ENCODE data around the gene MGRN1. TPM values are rescaled to one million over a fixed set of nuclear protein-coding genes. Genes with fewer than 3 reads are reported as not detected.

The MGRN1 gene
- total and polyA plus RNA-seq, 4 donors = 29.5 to 112 (median 47.0) TPM

DNA sequence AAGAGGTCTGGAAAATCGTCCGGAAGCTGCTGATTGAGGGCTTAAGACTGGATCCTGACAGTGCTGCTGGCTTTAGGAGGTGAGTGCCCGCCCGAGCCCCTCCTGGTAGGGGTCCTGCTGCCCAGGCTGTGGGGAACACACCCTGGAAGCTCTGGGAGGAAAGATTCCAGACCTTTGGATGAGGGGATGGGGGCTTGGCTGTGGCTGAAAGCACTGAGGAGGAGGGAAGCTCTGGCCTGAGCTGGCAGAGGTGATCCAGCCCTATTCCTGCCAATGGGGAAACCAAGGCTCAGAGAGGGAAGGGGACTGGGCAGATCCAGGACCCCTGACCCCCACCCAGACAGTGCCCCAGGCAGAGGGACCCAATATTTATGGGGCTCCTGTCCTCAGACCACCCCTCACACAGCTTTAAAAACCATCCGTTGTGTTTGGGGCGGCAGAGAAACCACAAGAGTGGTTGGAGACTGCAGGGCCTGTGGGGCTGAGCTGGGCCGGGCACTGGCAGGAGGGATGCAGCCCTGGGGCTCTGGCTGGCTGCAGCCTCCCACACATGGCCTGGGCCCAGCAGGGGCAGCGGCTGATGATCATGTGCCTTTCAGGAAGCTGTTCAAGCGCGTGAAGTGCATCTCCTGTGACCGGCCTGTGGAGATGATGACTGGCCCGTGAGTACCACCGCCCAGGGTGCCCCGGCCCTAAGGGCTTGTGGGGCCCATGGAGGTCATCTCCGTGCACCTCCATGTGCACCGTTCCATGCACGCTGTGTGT, 32.7 kb upstream of the MGRN1 start:
- H3K36me3 ChIP-seq (ENCODE audit: control insufficient read depth in 4 of 4, insufficient read depth in 4 of 4, low read length in 4 of 4) = no peaks in the 10 kb centered on the region
- H3K9me3 ChIP-seq (ENCODE audit: control insufficient read depth in 4 of 4, insufficient read depth in 3 of 4, low read length in 3 of 4) = peaks cover 0 to 3% (median 0%) of the 10 kb centered on the region in 4 donors
- 86 to 91% methylated on average over 16 to 17 of the region's 17 CpGs for WGBS, 2 donors
- no peak overlapping the region for H3K9ac ChIP-seq (ENCODE audit: insufficient read depth in 1 of 2, low read length in 2 of 2)
- H3K27me3 ChIP-seq (ENCODE audit: control insufficient read depth in 3 of 3, insufficient read depth in 3 of 3, low read length in 2 of 3) = no peaks in the 10 kb centered on the region
- DNase-seq (no peak), ATAC-seq (ENCODE audit: insufficient read depth, low FRiP score) (no peak)
- H3K4me1 ChIP-seq (ENCODE audit: control insufficient read depth in 5 of 5, insufficient read depth in 5 of 5, low read length in 5 of 5) = no peaks in the 10 kb centered on the region
- no peak for TF ChIP-seq CTCF (IDR thresholded peaks at IDR 0.05; ENCODE audit: control extremely low read depth, extremely low read depth)
- H3K4me3 ChIP-seq = no peak overlapping the region
- H3K27ac ChIP-seq (ENCODE audit: low read depth in 1 of 2, low read length in 1 of 2) = no peak overlapping the region

DNA sequence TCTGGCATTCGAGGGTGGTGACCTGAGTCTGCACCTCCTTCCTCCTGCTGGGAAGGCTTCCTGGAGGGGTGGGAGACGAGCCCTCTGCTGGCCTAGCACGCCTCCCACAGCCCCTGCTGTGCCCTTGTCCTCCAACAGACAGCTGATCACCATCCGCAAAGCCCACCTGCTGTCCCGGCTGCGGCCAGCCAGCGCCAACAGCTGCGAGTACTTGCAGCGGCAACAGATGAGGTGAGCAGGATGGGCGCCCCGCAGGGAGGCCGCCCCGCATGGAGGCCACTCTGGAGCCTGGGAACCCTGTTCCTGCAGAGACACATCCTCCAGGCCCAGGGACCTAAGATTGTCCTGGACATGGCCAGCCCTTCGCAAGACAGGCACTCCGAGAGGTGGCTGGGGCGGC, 31.5 kb upstream of the MGRN1 start:
- no peak for ATAC-seq (ENCODE audit: insufficient read depth, low FRiP score)
- 70 to 80% methylated on average over 16 of the region's 16 CpGs for WGBS, 2 donors
- H3K4me1 ChIP-seq (ENCODE audit: control insufficient read depth in 5 of 5, insufficient read depth in 5 of 5, low read length in 5 of 5) = no peaks in the 10 kb centered on the region
- DNase-seq = no peak
- H3K27me3 ChIP-seq (ENCODE audit: control insufficient read depth in 3 of 3, insufficient read depth in 3 of 3, low read length in 2 of 3) = no peaks in the 10 kb centered on the region
- no peaks in the 10 kb centered on the region for H3K36me3 ChIP-seq (ENCODE audit: control insufficient read depth in 4 of 4, insufficient read depth in 4 of 4, low read length in 4 of 4)
- H3K4me3 ChIP-seq = no peak overlapping the region
- no peak overlapping the region for H3K27ac ChIP-seq (ENCODE audit: low read depth in 1 of 2, low read length in 1 of 2)
- no peak for TF ChIP-seq CTCF (IDR thresholded peaks at IDR 0.05; ENCODE audit: control extremely low read depth, extremely low read depth)
- no peak overlapping the region for H3K9ac ChIP-seq (ENCODE audit: insufficient read depth in 1 of 2, low read length in 2 of 2)
- peaks cover 0 to 3% (median 0%) of the 10 kb centered on the region in 4 donors for H3K9me3 ChIP-seq (ENCODE audit: control insufficient read depth in 4 of 4, insufficient read depth in 3 of 4, low read length in 3 of 4)

DNA sequence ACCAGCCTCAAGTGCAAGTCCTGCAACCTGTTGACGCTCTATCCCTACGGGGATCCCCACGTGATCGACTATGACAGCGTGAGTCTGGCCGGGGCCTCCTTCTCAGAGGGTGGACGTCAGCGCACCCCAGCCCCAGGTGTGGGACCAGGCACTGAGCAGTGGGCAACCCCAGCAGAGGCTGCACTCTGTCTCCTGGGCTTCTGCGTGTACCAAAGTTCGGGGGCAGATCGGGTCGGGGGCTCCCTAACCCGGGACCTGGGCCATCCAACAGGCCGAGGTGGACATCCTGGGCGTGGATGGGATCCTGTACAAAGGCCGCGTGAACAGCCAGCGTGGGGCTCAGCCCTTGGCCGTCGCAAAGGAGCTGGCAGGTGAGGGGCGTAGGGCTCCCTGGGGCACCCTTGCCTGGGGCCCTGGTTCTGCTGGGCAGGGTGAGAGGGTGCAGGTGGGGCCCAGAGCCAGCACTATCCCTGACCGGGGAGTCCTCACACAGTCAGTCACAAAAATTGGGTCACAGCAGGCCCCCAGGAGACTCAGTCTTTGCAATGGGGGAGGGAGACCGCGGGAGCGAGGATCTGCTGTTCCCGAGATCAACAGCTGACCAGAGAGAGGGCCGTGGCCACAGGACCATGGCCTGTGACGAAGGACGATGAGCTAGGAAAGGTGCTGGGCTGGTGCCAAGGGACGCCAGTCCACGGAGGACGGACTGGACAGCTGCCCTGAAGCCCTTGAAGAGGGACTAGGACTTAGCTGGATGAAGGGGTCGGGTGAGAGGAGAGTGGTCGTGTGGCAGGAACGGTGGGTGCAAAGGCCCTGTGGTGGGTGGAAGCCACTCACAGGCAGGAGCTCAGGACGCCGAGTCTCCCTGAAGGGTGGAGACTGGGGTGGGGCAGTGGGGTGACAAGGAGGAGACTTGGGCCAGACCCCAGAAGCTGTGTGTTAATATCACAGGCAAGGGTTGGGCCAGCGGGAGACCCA, 29.9 kb upstream of the MGRN1 start:
- DNase-seq (no peak), ATAC-seq (ENCODE audit: insufficient read depth, low FRiP score) (no peak)
- no peaks in the 10 kb centered on the region for H3K9me3 ChIP-seq (ENCODE audit: control insufficient read depth in 4 of 4, insufficient read depth in 3 of 4, low read length in 3 of 4)
- H3K36me3 ChIP-seq (ENCODE audit: control insufficient read depth in 4 of 4, insufficient read depth in 4 of 4, low read length in 4 of 4) = no peaks in the 10 kb centered on the region
- WGBS, 2 donors = 91 to 95% methylated on average over 38 of the region's 38 CpGs
- H3K9ac ChIP-seq (ENCODE audit: insufficient read depth in 1 of 2, low read length in 2 of 2) = no peak overlapping the region
- no peak overlapping the region for H3K4me3 ChIP-seq
- H3K4me1 ChIP-seq (ENCODE audit: control insufficient read depth in 5 of 5, insufficient read depth in 5 of 5, low read length in 5 of 5) = no peaks in the 10 kb centered on the region
- H3K27me3 ChIP-seq (ENCODE audit: control insufficient read depth in 3 of 3, insufficient read depth in 3 of 3, low read length in 2 of 3) = no peaks in the 10 kb centered on the region
- no peak overlapping the region for H3K27ac ChIP-seq (ENCODE audit: low read depth in 1 of 2, low read length in 1 of 2)
- no peak for TF ChIP-seq CTCF (IDR thresholded peaks at IDR 0.05; ENCODE audit: control extremely low read depth, extremely low read depth)
